ENCODE data around the gene ARHGAP8. TPM values are rescaled to one million over a fixed set of nuclear protein-coding genes. Genes with fewer than 3 reads are reported as not detected.

The ARHGAP8 gene
- total RNA-seq, 1 donor from 2014 or later: 0.96 TPM

- Mint-ChIP-seq H3K9me3 (no peaks in the 10 kb centered on the region), H3K4me3 (peak overlapping the region; percentile 12), H3K4me1 (peaks cover 23% of the 10 kb centered on the region), H3K27me3 (ENCODE audit: low read depth) (no peaks in the 10 kb centered on the region), H3K36me3 (ENCODE audit: low read depth) (peaks cover 3% of the 10 kb centered on the region), H3K27ac (ENCODE audit: unreplicated experiment) (no peak overlapping the region)
- TF ChIP-seq, protein P1, sequence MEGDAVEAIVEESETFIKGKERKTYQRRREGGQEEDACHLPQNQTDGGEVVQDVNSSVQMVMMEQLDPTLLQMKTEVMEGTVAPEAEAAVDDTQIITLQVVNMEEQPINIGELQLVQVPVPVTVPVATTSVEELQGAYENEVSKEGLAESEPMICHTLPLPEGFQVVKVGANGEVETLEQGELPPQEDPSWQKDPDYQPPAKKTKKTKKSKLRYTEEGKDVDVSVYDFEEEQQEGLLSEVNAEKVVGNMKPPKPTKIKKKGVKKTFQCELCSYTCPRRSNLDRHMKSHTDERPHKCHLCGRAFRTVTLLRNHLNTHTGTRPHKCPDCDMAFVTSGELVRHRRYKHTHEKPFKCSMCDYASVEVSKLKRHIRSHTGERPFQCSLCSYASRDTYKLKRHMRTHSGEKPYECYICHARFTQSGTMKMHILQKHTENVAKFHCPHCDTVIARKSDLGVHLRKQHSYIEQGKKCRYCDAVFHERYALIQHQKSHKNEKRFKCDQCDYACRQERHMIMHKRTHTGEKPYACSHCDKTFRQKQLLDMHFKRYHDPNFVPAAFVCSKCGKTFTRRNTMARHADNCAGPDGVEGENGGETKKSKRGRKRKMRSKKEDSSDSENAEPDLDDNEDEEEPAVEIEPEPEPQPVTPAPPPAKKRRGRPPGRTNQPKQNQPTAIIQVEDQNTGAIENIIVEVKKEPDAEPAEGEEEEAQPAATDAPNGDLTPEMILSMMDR (conservative IDR thresholded peaks at IDR 0.05): no peak
- no peak for DNase-seq (ENCODE audit: low read depth, low spot score)
Measured at GRCh38 chr22:44730490-44731356, 21.7 kb upstream of the ARHGAP8 start.

GRCh38 chr22:44731357-44731970, 20.9 kb upstream of the ARHGAP8 start:
- no peak for DNase-seq (ENCODE audit: low read depth, low spot score)
- H3K4me3 Mint-ChIP-seq: no peak overlapping the region
- H3K27ac Mint-ChIP-seq (ENCODE audit: unreplicated experiment): no peak overlapping the region
- TF ChIP-seq, protein P1 (conservative IDR thresholded peaks at IDR 0.05): no peak
- H3K36me3 Mint-ChIP-seq (ENCODE audit: low read depth): peaks cover 3% of the 10 kb centered on the region
- peaks cover 23% of the 10 kb centered on the region for H3K4me1 Mint-ChIP-seq
- H3K9me3 Mint-ChIP-seq: no peaks in the 10 kb centered on the region
- H3K27me3 Mint-ChIP-seq (ENCODE audit: low read depth): no peaks in the 10 kb centered on the region

- Mint-ChIP-seq H3K4me3 (no peak overlapping the region), H3K9me3 (no peaks in the 10 kb centered on the region), H3K27ac (ENCODE audit: unreplicated experiment) (peak overlapping the region; percentile 71), H3K27me3 (ENCODE audit: low read depth) (no peaks in the 10 kb centered on the region), H3K36me3 (ENCODE audit: low read depth) (peaks cover 3% of the 10 kb centered on the region), H3K4me1 (peaks cover 23% of the 10 kb centered on the region)
- TF ChIP-seq, protein P1 (conservative IDR thresholded peaks at IDR 0.05): no peak
- DNase-seq (ENCODE audit: low read depth, low spot score): no peak
Measured at GRCh38 chr22:44732017-44732561, 20.3 kb upstream of the ARHGAP8 start.

DNA sequence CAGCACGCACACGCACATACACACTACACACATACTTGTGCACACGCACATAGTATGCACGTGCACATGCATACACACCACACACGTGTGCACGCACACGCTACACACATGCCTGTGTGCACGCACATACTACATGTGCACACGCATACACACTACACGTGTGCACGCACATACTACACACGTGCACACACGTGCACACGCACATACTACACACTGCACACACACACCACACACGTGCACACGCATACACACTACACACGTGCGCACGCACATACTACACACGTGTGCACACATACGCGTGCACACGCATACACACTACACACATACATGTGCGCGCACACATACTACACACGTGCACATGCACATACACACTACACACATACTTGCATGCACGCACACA, 19.7 kb upstream of the ARHGAP8 start:
- Mint-ChIP-seq H3K9me3 (no peaks in the 10 kb centered on the region), H3K4me3 (no peak overlapping the region), H3K36me3 (ENCODE audit: low read depth) (peaks cover 3% of the 10 kb centered on the region), H3K4me1 (peaks cover 23% of the 10 kb centered on the region), H3K27me3 (ENCODE audit: low read depth) (no peaks in the 10 kb centered on the region), H3K27ac (ENCODE audit: unreplicated experiment) (no peak overlapping the region)
- TF ChIP-seq, protein P1 (conservative IDR thresholded peaks at IDR 0.05): no peak
- no peak for DNase-seq (ENCODE audit: low read depth, low spot score)

- DNase-seq (ENCODE audit: low read depth, low spot score): no peak
- Mint-ChIP-seq H3K4me3 (no peak overlapping the region), H3K36me3 (ENCODE audit: low read depth) (peaks cover 3% of the 10 kb centered on the region), H3K4me1 (peaks cover 23% of the 10 kb centered on the region), H3K27me3 (ENCODE audit: low read depth) (no peaks in the 10 kb centered on the region), H3K27ac (ENCODE audit: unreplicated experiment) (no peak overlapping the region), H3K9me3 (no peaks in the 10 kb centered on the region)
- TF ChIP-seq, protein P1 (conservative IDR thresholded peaks at IDR 0.05): no peak
Measured at GRCh38 chr22:44733426-44734106, 18.8 kb upstream of the ARHGAP8 start.

Data from neural crest cell (in vitro differentiated cells).